Endodermal cell (in vitro differentiated cells): ENCODE results near the gene IL18RAP. TPM values are rescaled to one million over a fixed set of nuclear protein-coding genes. Genes with fewer than 3 reads are reported as not detected.

ENCODE experiments used
- DNase-seq: peaks from one replicate; pipeline ENCODE4 v3.0.0-alpha.2; 2017
- H3K27ac ChIP-seq: 2 replicates; pipeline ENCODE4 v1.5.1; 2013; ENCODE audit warnings: mild to moderate bottlenecking, low read depth, low read length, moderate library complexity
- H3K27me3 ChIP-seq: 2 replicates; pipeline ENCODE4 v1.6.1; 2013; ENCODE audit warnings: mild to moderate bottlenecking, low read length, moderate library complexity; ENCODE audit not compliant: insufficient read depth, control insufficient read depth, poor library complexity, severe bottlenecking
- H3K36me3 ChIP-seq: 2 replicates; pipeline ENCODE4 v1.7.0; 2013; ENCODE audit warnings: mild to moderate bottlenecking, low read length, moderate library complexity; ENCODE audit not compliant: control insufficient read depth, insufficient read depth
- H3K4me1 ChIP-seq: one replicate; pipeline ENCODE4 v1.7.0; 2013; ENCODE audit warnings: low read length; ENCODE audit not compliant: control insufficient read depth, insufficient read depth
- H3K4me3 ChIP-seq: 2 replicates; pipeline ENCODE4 v1.5.1; 2013; ENCODE audit warnings: mild to moderate bottlenecking, low read length, moderate library complexity
- H3K9ac ChIP-seq: 2 replicates; pipeline ENCODE4 v1.6.1; 2013; ENCODE audit warnings: mild to moderate bottlenecking, low read length, moderate library complexity; ENCODE audit not compliant: poor library complexity, severe bottlenecking; ENCODE audit errors: extremely low read depth
- H3K9me3 ChIP-seq: 2 replicates; pipeline ENCODE4 v1.6.1; 2013; ENCODE audit warnings: mild to moderate bottlenecking, low read length, moderate library complexity; ENCODE audit not compliant: control insufficient read depth
- H3K27ac Mint-ChIP-seq: 2 replicates; pipeline ENCODE4 v1.8.0; 2020; ENCODE audit warnings: mixed read lengths
- H3K27me3 Mint-ChIP-seq: 2 replicates; pipeline ENCODE4 v1.8.0; 2021; ENCODE audit warnings: mild to moderate bottlenecking, mixed read lengths; ENCODE audit not compliant: insufficient read depth
- H3K36me3 Mint-ChIP-seq: 2 replicates; pipeline ENCODE4 v1.8.0; 2020; ENCODE audit warnings: low read depth, mixed read lengths
- H3K4me1 Mint-ChIP-seq: 2 replicates; pipeline ENCODE4 v1.8.0; 2020; ENCODE audit warnings: mixed read lengths
- H3K4me3 Mint-ChIP-seq: 2 replicates; pipeline ENCODE4 v1.8.0; 2020; ENCODE audit warnings: mild to moderate bottlenecking, moderate library complexity, mixed read lengths
- H3K9me3 Mint-ChIP-seq: 2 replicates; pipeline ENCODE4 v1.8.0; 2020; ENCODE audit warnings: mild to moderate bottlenecking, mixed read lengths
- CTCF ChIP-seq: fragments of 200-600 bp; sonication (generic); conservative IDR thresholded peaks from 2 replicates; pipeline ENCODE4 v1.5.0; 2021; ENCODE audit warnings: antibody characterized with exemption, mild to moderate bottlenecking
- WGBS, 2 experiments: methylation state at CpG; one replicate each; pipeline versions ENCODE4 v1.1.5 to v1.1.7; 2013; ENCODE audit warnings: missing lambda C conversion rate in 2 of 2, mixed read lengths in 1 of 2; ENCODE audit not compliant: insufficient coverage in 1 of 2, insufficient read length in 1 of 2; 5-methylcytosine and 5-hydroxymethylcytosine counted together
- total RNA-seq, 2 donors: library from RNA; stranded (reverse); fragmentation: NEBNext Ultra II Directional in 1 of 2; extraction: Animal tissue kit (Norgen Biotek cat#: 25700) in 1 of 2; gene quantifications; 2 replicates in 1 of 2; 3 replicates in 1 of 2; pipeline ENCODE4 v1.2.1, GENCODE V29; 2021

Gene IL18RAP
- total RNA-seq, 2 donors from 2014 or later = 0.11 TPM; not detected in 1

GRCh38 chr2:102474785-102475184 lies 51.8 kb downstream of the IL18RAP start:
- Histone ChIP-seq H3K27me3 (peaks cover 10% of the 10 kb centered on the region), H3K9ac (no peak overlapping the region), H3K36me3 (no peaks in the 10 kb centered on the region), H3K4me1 (peaks cover 3% of the 10 kb centered on the region), H3K4me3 (no peak overlapping the region), H3K9me3 (peaks cover 3% of the 10 kb centered on the region), H3K27ac (no peak overlapping the region)
- Mint-ChIP-seq H3K36me3 (no peaks in the 10 kb centered on the region), H3K27ac (no peak overlapping the region), H3K9me3 (no peaks in the 10 kb centered on the region), H3K27me3 (peaks cover 3% of the 10 kb centered on the region), H3K4me1 (no peaks in the 10 kb centered on the region), H3K4me3 (no peak overlapping the region)
- DNase-seq = no peak
- TF ChIP-seq CTCF = no peak

GRCh38 chr2:102478686-102479470 lies 55.9 kb downstream of the IL18RAP start:
- peak; percentile 46 for TF ChIP-seq CTCF
- no peak overlapping the region for H3K9ac ChIP-seq
- Mint-ChIP-seq H3K4me3 (no peak overlapping the region), H3K36me3 (no peaks in the 10 kb centered on the region), H3K27ac (no peak overlapping the region), H3K27me3 (peaks cover 3% of the 10 kb centered on the region), H3K9me3 (no peaks in the 10 kb centered on the region), H3K4me1 (no peaks in the 10 kb centered on the region)
- H3K9me3 ChIP-seq = no peaks in the 10 kb centered on the region
- DNase-seq = peak; percentile 75
- no peaks in the 10 kb centered on the region for H3K36me3 ChIP-seq
- 95 to 96% methylated on average over 28 to 36 of the region's 36 CpGs for WGBS, 2 experiments
- H3K27me3 ChIP-seq = peaks cover 10% of the 10 kb centered on the region
- no peak overlapping the region for H3K27ac ChIP-seq
- no peaks in the 10 kb centered on the region for H3K4me1 ChIP-seq
- H3K4me3 ChIP-seq = no peak overlapping the region

GRCh38 chr2:102480285-102481195 lies 57.6 kb downstream of the IL18RAP start:
- no peaks in the 10 kb centered on the region for H3K36me3 ChIP-seq
- no peaks in the 10 kb centered on the region for H3K9me3 ChIP-seq
- H3K27me3 ChIP-seq = peaks cover 10% of the 10 kb centered on the region
- H3K9me3 Mint-ChIP-seq = no peaks in the 10 kb centered on the region
- peaks cover 3% of the 10 kb centered on the region for H3K4me1 Mint-ChIP-seq
- no peak overlapping the region for H3K9ac ChIP-seq
- no peak overlapping the region for H3K4me3 Mint-ChIP-seq
- no peak for DNase-seq
- no peak overlapping the region for H3K4me3 ChIP-seq
- peaks cover 3% of the 10 kb centered on the region for H3K27me3 Mint-ChIP-seq
- WGBS, 2 experiments = 83 to 91% methylated on average over 3 to 11 of the region's 11 CpGs
- no peak overlapping the region for H3K27ac ChIP-seq
- no peaks in the 10 kb centered on the region for H3K4me1 ChIP-seq
- no peaks in the 10 kb centered on the region for H3K36me3 Mint-ChIP-seq
- no peak overlapping the region for H3K27ac Mint-ChIP-seq
- no peak for TF ChIP-seq CTCF
